GM21528 (cell line): Measurements from ENCODE around the gene DGKA.
"Not testable (repeated sequence)": the region's sequence is repeated elsewhere in the genome, so short reads cannot be mapped to it uniquely, and the experiment has no call there.

Source experiments
- ATAC-seq: cut with Tn5 transposase; IDR thresholded peaks from one replicate; pipeline ENCODE4 v1.9.1; 2021; ENCODE audit warnings: mild to moderate bottlenecking, moderate library complexity; ENCODE audit not compliant: unreplicated experiment, low FRiP score

The DGKA gene

GRCh38 chr12:55965941-55966407 is 35.0 kb downstream of the DGKA start, which contains the start of gene PMEL:
Gene PMEL, minus strand, starts transcription at chr12:55966042. Its CDS starts 31 bp downstream, at chr12:55966011.
- ATAC-seq, result no peak

- peak; percentile 90 for ATAC-seq
These were observed 35.7 kb downstream of the DGKA start, which contains the start of gene CDK2 for GRCh38 chr12:55966408-55967281. Gene CDK2, plus strand, starts transcription at chr12:55966830. Its CDS starts 179 bp downstream, at chr12:55967009.

- ATAC-seq, result no peak
These were observed 38.4 kb downstream of the DGKA start for GRCh38 chr12:55969356-55969755.

GRCh38 chr12:55970775-55971174 is 39.8 kb downstream of the DGKA start:
- ATAC-seq, result no peak

GRCh38 chr12:55972042-55972441 is 41.1 kb downstream of the DGKA start:
- no peak for ATAC-seq

- no peak for ATAC-seq
These were observed 41.5 kb downstream of the DGKA start for GRCh38 chr12:55972456-55972855.

GRCh38 chr12:55972911-55973598 is 42.1 kb downstream of the DGKA start:
- no peak for ATAC-seq

GRCh38 chr12:55973599-55974307 is 42.8 kb downstream of the DGKA start, which contains the start of gene RAB5B:
Gene RAB5B, plus strand, starts transcription at chr12:55974078. Its CDS starts 12,883 bp downstream, at chr12:55986961.
- ATAC-seq, result peak; percentile 94

- ATAC-seq, result peak; percentile 20
These were observed 43.4 kb downstream of the DGKA start for GRCh38 chr12:55974308-55974730.

GRCh38 chr12:55978393-55978792 is 47.4 kb downstream of the DGKA start:
- no peak for ATAC-seq

GRCh38 chr12:55979069-55979468 is 48.1 kb downstream of the DGKA start:
- ATAC-seq, result no peak

GRCh38 chr12:55981882-55982281 is 50.9 kb downstream of the DGKA start:
- ATAC-seq, result not testable (repeated sequence)

- ATAC-seq, result no peak
These were observed 51.5 kb downstream of the DGKA start for GRCh38 chr12:55982319-55982936.

- ATAC-seq, result no peak
These were observed 52.4 kb downstream of the DGKA start for GRCh38 chr12:55983232-55983842.

- ATAC-seq, result no peak
These were observed 53.9 kb downstream of the DGKA start for GRCh38 chr12:55984861-55985260.

- ATAC-seq, result no peak
These were observed 54.4 kb downstream of the DGKA start for GRCh38 chr12:55985341-55985740.

- ATAC-seq, result not testable (repeated sequence)
These were observed 55.0 kb downstream of the DGKA start for GRCh38 chr12:55985976-55986375.

GRCh38 chr12:55991110-55991509 is 60.1 kb downstream of the DGKA start:
- ATAC-seq, result no peak

- no peak for ATAC-seq
These were observed 62.4 kb downstream of the DGKA start for GRCh38 chr12:55993230-55993853.
